A549 (cell line): ENCODE data around the gene FAM227B.

ENCODE experiments used
- BHLHE40 ChIP-seq: IDR thresholded peaks from 2 replicates; pipeline ENCODE4 v1.6.1; 2012; ENCODE audit warnings: low read depth, low read length, inconsistent platforms
- CEBPB ChIP-seq, 2 experiments: fragments of >200 bp in 1 of 2; sonication (Bioruptor Twin) in 1 of 2; formaldehyde crosslinking in 1 of 2; IDR thresholded peaks; 2 replicates each; pipeline ENCODE4 v1.6.1; 2012 to 2016
- ESRRA ChIP-seq: fragments of 150-350 bp; IDR thresholded peaks from 2 replicates; pipeline ENCODE4 v1.6.1; 2014; ENCODE audit warnings: mild to moderate bottlenecking, low read length, borderline replicate concordance
- JUN ChIP-seq, 2 experiments: fragments of >200 bp; sonication (Bioruptor Twin); formaldehyde crosslinking; IDR thresholded peaks; 2 replicates in 1 of 2; 3 replicates in 1 of 2; pipeline ENCODE4 v1.6.1; 2016 to 2017
- PHF8 ChIP-seq: fragments of 200-600 bp; sonication (generic); IDR thresholded peaks from 2 replicates; pipeline ENCODE4 v1.6.1; 2016; ENCODE audit warnings: low read depth, mild to moderate bottlenecking, antibody characterized with exemption, moderate library complexity, borderline replicate concordance
- TF ChIP-seq, protein P1 (sequence below): fragments of >200 bp; sonication (Bioruptor Twin); formaldehyde crosslinking; IDR thresholded peaks from 3 replicates; pipeline ENCODE4 v1.5.1; 2016

DNA sequence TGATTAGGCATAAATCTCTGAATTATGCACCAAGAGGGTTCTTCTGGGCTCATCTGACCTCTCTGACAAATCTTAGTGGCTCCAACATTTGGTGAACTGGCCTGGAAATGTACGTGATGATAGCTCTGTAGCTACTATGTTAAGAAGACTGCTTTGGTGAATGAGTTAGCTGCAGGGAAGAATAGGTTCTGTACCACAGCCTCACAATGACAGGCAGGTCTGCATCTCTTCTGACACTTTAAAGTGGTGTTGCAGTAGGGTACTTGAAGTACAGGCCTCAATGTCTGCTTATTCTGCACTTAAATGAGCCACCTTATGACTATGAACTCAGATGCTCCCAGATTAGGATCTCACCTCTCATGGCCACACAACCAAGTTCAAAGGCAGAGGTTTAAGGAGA, 190.6 kb downstream of the FAM227B start:
- no peak for TF ChIP-seq ESRRA
- TF ChIP-seq JUN (IDR thresholded peaks at IDR 0.05), result no peak
- no peak for TF ChIP-seq PHF8
- TF ChIP-seq BHLHE40, result no peak
- TF ChIP-seq, protein P1, sequence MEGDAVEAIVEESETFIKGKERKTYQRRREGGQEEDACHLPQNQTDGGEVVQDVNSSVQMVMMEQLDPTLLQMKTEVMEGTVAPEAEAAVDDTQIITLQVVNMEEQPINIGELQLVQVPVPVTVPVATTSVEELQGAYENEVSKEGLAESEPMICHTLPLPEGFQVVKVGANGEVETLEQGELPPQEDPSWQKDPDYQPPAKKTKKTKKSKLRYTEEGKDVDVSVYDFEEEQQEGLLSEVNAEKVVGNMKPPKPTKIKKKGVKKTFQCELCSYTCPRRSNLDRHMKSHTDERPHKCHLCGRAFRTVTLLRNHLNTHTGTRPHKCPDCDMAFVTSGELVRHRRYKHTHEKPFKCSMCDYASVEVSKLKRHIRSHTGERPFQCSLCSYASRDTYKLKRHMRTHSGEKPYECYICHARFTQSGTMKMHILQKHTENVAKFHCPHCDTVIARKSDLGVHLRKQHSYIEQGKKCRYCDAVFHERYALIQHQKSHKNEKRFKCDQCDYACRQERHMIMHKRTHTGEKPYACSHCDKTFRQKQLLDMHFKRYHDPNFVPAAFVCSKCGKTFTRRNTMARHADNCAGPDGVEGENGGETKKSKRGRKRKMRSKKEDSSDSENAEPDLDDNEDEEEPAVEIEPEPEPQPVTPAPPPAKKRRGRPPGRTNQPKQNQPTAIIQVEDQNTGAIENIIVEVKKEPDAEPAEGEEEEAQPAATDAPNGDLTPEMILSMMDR, result no peak
- no peak for TF ChIP-seq CEBPB (IDR thresholded peaks at IDR 0.05)
